SKM-1 treated with dmso at 0.1 percent for 144 hours (cell line): Measurements from ENCODE around the gene PAFAH1B1.
"Not testable (repeated sequence)": the region's sequence is repeated elsewhere in the genome, so short reads cannot be mapped to it uniquely, and the experiment has no call there.

Source experiments
- DNase-seq: peaks from one replicate; lab custom pipeline; 2025; ENCODE audit not compliant: unreplicated experiment; lab: John Stamatoyannopoulos, UW

The PAFAH1B1 gene

DNA sequence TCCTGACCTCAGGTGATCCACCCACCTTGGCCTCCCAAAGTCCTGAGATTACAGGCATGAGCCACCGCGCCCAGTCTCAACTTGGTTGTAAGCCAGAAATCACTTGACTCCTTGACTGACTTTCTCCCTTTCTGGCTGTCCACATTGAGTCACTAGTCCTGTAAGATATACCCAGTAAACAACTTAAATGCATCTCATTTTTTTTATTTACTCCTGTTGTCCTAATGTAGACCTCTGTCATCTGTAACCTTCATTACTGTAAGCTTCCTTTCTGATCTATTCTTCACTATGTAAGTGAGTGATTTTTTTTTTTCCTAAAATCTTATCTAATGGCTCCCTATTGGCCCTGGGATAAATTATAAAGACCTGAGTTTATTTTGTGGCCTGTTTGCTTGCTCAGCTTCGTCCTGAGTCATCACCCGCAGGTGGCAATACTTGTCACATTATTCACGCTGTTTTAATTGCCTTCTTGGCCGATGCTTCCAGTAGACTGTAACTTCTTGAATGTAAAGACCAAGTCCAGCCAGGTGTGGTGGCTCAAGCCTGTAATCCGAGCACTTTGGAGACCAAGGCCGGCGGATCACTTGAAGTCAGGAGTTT lies 41.0 kb downstream of the PAFAH1B1 start:
- no peak for DNase-seq

DNA sequence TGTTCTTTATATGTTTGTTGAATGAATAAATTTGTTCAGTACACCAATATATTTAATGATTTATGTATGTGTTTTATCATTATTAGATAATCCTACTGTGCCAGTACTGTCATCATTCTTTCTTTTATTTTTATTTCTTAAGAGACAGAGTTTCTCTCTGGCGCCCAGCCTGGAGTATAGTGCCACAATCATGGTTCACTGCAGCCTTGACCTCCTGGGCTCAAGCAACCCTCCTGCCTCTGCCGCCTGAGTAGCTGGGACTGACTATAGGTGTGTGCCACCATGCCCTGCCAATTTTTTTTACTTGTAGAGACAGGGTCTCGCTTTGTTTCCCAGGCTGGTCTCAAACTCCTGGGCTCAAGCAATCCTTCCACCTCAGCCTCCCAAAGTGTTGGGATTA lies 41.8 kb downstream of the PAFAH1B1 start:
- no peak for DNase-seq

DNA sequence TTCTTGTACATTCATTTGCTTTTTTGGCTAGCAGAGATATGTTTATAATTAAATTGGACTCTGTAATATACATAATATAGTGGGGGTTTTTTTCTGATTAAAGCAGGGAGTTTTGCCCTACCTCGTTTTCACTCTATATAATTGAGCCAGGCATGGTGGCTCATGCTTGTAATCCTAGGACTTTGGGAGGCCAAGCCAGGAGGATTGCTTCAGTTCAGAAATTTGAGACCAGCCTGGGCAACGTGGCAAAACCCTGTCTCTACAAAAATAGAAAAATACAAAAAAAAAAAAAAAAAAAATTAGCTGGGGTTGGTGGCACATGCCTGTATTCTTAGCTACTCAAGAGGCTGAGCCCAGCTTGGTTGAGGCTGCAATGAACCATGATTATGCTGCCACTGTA lies 42.2 kb downstream of the PAFAH1B1 start:
- no peak for DNase-seq

DNA sequence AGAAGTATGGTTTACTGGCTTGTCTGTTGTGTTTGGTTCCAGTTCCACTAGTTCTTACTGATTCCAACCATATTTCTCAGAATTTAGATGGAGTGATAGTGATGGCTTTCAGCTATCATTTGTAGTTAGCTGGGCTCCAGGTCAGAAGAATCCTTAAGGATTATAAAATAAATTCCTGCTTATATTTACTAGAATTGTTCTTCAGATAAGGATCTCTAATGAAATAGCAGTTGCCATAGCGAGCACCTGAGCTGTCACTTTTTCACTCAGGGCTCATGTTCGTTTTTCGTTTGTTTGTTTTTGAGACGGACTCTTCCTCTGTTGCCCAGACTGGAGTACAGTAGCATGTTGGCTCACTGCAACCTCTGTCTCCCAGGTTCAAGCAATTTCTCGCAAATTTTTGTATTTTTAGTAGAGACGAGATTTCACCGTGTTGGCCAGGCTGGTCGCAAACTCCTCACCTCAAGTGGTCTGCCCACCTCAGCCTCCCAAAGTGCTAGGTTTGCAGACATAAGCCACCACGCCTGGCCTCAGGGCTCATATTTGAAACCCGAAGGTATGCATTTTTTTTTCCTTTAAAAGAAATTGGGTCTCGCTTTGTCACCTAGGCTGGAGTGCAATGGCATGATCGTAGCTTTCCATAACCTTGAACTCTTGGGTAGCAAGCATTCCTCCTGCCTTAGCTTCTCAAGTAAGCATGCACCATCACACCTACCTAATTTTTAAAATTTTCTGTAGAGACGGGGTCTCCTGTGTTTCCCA lies 42.9 kb downstream of the PAFAH1B1 start:
- no peak for DNase-seq

DNA sequence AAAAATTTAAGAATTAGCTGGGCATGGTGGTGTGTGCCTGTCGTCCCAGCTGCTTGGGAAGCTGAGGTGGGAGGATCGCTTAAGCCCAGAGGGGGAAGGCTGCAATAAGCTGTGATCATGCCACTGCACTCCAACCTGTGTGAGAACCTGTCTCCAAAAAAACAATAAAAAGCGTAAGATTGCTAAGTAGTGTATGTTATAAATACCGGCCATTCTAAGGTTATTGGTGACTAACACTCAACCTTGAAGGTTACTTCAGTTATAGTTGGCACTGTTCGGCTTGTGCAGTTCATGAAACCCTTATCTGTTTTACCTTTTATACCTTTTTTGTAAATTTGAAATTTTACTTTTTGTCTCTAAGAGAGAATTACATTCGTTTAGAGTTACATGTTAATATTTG lies 44.0 kb downstream of the PAFAH1B1 start:
- DNase-seq = no peak

DNA sequence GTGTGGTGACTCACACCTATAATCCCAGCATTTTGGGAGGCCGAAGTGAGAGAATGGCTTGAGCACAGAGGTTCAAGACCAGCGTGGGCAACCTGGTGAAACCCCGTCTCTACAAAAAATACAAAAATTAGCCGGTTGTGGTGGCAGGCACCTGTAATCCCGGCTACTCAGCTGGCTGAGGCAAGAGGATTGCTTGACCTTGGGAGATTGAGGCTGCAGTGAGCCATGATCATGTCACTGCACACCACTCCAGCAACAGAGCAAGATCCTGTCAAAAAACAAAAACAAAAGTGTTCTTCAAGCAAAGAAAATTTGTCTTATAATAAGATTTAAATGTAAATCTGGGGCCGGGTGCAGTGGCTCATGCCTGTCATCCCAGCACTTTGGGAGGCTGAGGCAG lies 51.5 kb downstream of the PAFAH1B1 start:
- DNase-seq = no peak

DNA sequence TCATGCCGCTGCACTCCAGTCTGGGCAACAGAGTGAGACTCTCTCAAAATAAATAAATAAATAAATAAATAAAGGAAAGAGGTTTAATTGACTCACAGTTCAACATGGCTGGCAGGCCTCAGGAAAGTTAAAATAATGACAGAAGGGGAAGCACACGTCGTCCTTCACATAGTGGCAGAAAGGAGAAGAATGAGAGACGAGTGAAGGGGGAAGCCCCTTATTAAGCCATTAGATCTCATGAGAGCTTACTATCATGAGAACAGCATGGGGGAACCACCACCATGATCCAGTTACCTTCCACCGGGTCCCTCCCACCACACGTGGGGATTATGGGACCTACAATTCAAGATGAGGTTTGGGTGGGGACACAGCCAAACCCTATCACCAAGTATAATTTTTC lies 54.5 kb downstream of the PAFAH1B1 start:
- DNase-seq = no peak

DNA sequence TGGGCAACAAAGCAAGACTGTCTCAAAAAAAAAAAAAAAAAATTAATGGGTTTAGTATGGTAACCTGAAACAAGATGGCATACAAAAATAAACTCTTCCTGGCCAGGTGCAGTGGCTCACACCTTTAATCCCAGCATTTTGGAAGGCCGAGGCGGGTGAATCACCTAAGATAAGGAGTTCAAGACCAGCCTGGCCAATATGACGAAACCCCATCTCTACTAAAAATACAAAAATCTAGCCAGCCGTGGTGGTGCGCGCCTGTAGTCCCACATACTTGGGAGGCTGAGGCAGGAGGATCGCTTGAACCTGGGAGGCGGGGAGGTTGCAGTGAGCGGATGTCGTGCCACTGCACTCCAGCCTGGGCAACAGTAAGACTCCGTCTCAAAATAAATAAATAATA lies 55.7 kb downstream of the PAFAH1B1 start:
- no peak for DNase-seq

DNA sequence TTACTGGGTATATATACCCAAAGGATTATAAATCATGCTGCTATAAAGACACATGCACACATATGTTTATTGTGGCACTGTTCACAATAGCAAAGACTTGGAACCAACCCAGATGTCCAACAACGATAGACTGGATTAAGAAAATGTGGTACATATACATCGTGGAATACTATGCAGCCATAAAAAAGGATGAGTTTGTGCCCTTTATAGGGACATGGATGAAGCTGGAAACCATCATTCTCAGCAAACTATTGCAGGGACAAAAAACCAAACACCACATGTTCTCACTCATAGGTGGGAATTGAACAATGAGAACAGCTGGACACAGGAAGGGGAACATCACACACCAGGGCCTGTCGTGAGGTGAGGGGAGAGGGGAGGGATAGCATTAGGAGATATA lies 59.5 kb downstream of the PAFAH1B1 start:
- not testable (repeated sequence) for DNase-seq

DNA sequence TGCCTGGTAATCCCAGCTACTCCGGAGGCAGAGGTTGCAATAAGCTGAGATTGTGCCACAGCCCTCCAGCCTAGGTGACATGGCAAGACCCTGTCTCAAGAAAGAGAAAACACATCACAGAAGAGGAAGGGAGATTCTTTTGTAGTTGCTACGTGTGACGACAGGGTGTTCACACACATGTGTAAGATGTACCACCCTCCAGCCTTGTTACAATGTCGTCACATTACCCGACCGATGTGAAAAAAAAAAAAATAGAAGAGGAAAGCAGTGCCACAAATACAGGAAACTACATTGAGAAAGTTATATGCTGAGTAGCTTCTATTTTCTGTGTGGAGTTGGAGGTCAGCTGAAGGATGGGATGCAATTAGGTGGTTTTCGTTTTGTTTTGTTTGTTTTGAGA lies 62.1 kb downstream of the PAFAH1B1 start:
- DNase-seq = no peak

DNA sequence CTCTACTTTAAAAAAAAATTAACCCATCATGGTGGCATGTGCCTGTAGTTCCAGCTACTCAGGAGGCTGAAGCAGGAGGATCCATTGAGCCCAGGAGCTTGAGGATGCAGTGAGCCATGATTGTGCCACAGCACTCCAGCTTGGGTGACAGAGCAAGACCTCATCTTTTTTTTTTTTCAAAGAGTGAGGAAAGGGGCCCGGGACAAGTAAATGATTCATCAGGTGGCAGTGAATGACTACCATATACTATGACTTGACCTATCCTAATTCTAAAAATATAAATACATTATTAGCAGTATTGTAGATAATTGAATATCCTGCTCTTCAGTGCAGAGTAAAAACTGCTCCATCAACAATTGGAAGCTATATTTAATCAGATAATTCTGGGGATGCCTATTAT lies 62.8 kb downstream of the PAFAH1B1 start:
- no peak for DNase-seq

DNA sequence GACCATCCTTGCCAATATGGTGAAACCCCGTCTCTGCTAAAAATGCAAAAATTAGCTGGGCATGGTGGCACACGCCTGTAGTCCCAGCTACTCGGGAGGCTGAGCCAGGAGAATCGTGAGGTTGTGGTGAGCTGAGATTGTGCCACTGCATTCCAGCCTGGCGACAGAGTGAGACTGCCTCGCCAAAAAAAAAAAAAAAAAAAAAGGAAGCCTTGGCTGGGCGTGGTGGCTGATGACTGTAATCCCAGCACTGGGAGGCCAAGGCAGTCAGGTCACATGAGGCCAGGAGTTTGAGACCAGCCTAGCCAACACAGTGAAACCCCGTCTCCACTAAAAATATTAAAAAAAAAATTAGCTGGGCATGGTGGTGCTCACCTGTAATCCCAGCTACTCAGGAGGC lies 65.9 kb downstream of the PAFAH1B1 start:
- DNase-seq = not testable (repeated sequence)

DNA sequence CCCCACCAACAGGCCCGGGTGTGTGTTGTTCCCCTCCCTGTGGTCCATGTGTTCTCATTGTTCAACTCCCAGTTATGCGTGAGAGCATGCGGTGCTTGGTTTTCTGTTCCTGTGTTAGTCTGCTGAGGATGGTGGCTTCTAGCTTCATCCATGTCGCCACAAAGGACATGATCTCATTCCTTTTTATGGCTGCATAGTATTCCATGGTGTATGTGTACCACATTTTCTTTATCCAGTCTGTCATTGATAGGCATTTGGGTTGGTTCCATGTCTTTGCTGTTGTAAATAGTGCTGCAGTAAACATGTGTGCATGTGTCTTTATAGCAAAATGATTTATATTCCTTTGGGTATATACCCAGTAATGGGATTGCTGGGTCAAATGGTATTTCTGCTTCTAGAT lies 67.0 kb downstream of the PAFAH1B1 start:
- DNase-seq = not testable (repeated sequence)

DNA sequence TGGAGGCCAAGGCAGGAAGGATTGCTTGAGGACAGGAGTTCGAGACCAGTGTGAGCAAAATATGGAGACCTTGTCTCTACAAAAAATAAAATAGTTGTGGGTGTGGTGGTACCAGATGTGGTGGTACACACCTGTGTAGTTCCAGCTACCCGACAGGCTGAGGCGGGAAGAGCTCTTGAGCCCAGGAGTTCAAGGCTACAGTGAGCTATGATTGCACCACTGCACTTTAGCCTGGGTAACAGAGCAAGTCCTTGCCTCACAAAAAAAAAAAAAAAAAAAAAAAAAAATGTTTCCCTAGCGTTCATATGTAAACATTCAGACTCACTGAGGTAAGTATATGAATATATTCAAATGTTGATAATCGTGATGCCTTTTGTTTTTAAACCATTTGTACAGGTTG lies 78.6 kb downstream of the PAFAH1B1 start:
- DNase-seq = no peak

DNA sequence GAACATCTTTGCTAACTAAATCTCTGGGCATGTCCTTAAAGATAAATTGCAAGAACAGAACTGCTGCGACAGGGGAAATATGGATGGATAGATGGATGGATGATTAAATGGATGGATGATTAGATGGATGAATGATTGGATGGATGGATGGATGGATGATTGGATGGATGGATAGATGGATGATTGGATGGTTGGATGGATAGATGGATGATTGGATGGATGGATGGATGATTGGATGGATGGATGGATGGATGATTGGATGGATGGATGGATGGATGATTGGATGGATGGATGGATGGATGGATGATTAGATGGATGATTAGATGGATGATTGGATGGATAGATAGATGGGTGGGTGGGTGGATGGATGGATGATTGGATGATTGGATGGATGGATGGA lies 85.8 kb downstream of the PAFAH1B1 start:
- DNase-seq = not testable (repeated sequence)

DNA sequence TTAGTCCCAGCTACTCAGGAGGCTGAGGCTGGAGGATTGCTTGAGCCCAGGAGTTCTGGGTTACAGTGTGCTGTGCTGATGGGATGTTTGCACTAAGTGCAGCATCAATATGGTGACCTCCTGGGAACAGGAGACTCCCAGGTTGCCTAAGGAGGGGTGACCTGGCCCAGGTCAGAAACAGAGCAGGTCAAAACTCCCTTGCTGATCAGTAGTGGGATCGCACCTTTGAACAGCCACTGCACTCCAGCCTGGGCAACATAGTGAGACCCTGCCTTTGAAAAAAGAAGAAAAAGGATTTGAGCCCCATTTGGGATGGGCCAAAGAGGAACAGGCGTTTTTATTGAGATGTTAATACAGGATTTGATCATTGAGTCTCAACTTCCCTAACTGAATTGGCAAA lies 87.5 kb downstream of the PAFAH1B1 start:
- DNase-seq = no peak

DNA sequence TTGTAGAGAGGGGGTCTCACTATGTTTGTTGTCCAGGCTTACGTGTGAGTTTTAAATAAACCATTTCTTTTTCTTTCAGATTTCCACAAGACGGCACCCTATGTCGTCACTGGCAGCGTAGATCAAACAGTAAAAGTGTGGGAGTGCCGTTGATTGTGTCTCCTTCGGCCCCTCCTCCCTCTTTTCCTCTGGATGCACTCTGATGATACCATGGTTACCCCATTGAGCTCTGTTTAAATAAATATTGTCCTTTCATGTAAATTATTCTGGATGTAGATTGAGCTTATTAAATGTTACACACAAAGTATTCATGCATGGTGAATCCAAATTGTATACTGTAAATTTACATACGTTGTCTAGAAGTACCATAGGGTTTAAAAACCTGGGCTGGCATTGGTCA lies 88.2 kb downstream of the PAFAH1B1 start:
- DNase-seq = no peak

DNA sequence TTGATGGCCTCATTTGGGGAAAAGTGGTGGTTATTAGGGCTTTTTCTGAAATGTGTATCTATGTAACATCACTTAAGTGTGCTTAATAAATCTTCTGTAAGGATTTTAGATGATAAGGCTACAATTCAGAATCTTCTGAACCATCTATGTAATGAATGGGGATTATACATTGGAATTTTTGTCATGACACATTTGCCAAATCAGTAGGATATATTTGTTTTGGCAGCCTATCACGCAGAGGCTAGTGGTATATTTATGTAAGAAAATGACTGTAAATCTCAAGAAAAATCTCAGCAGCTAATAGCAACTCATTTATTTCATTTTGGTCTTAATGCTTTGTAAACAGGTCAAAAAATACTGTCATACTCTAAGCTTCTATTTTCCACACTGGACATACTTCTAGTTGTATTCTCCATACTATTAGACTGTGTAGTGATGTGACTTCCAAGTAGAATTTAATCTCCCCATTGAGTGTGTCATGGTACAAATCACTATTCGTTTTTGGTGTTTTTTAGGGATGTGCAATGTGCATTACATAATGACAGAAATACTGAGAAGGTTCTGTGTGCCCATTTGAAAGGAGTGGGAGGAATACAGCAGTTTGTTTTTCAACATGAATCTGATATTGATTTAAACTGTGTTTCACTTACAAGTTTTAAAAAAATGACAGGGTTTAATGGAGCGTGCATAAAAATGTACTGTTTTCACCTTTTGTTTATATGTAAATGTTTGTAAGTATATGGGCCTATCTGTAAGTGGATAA lies 88.9 kb downstream of the PAFAH1B1 start:
- DNase-seq = no peak

DNA sequence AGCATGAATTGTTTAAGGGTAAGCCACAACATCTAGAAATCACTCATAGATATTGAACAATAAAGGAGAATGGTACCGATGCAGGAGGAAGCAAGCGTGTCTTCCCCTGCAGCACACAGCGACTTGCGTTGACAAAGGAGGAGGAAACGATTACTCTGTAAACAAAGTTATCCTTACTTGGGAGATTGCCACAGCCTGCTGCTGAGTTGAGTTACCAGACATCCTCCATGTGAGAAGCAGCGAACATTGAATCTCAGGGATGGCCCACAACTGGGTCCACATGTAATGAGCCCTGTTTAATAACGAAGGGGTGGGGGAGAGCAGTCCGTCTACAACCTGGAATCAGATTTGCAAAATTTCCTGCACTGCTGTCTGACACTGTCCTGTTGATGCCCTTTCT lies 90.5 kb downstream of the PAFAH1B1 start:
- DNase-seq = no peak

DNA sequence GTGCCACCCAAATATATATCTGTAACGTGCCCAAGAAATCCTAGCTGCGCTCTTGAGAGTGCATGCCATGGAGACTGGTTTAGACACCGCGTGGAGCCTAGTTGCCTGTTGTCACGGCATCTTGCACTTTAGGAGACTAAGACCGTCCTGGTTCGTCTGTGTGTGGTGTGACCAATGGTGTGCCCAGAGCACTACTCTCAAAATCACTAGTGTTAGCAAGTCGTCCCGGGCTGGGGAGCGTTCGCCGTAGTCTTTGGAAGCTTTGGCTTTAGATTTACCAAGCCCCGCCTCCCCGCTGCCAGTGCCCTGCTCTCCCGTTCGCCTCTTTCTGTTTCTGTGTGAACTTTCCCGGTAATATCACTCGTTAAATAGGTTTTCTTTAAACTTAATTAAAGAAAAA lies 91.1 kb downstream of the PAFAH1B1 start:
- DNase-seq = no peak

DNA sequence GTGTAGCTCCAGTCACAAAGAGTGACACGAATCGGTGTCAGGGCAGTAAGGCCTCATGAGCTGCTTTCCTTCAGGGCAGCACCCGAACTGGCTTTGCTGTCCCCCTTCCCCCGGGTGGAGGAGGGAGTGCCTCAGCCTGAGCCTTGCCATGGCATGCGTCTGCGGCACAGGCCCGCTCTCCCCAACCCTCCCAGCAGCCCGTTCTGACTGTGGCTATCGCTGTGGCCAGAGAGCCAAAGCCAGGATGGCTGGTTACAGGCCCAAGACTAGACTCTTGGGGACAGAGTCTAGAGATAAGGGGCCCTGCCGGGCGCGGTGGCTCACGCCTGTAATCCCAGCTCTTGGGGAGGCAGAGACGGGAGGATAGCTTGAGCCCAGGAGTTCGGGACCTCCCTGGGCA lies 92.2 kb downstream of the PAFAH1B1 start:
- no peak for DNase-seq

DNA sequence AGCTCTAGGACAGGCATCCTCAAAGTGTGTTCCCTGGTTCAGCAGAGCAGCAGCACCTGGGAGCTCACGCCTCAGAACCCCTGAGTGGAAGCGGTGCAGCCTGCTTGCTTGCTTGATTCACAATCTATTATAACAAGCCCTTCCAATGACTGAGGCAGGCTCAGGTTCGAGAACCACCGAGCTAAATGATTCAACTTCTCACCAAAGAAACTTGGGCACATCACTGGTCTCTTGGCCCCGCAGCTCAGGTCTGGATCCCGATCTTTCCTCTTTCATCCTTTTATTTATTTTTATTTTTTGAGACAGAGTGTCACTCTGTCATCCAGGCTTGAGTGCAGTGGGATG lies 93.6 kb downstream of the PAFAH1B1 start:
- DNase-seq = no peak
